ENCODE data around the gene UMAD1. TPM values are rescaled to one million over a fixed set of nuclear protein-coding genes. Genes with fewer than 3 reads are reported as not detected.

The UMAD1 gene
- polyA plus RNA-seq, 1 of the 3 experiments (the other 2 are of a cell fraction) = 13.9 TPM

DNA sequence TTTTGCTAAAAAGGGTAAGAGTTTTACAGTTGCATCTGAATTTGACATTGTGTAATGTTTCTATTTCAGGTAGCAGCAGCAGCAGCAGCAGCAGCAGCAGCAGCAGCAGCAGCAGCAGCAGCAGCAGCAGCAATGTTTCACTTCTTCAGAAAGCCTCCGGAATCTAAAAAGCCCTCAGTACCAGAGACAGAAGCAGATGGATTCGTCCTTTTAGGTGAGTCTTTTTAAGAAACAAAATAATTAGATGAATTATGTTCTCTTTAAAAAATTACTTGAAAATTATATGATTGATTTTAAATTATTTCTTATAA lies 32.6 kb downstream of the UMAD1 start:
- H3K27ac ChIP-seq (ENCODE audit: low read depth in 2 of 2, low read length in 1 of 2) = no peak overlapping the region
- no peaks in the 10 kb centered on the region for H3K27me3 ChIP-seq (ENCODE audit: insufficient read depth)
- peaks cover 12 to 32% of the 10 kb centered on the region in 2 experiments for H3K36me3 ChIP-seq (replicated peaks in 1 of 2; ENCODE audit: control insufficient read depth in 1 of 2, insufficient read depth in 2 of 2, low read length in 1 of 2)
- H2AFZ ChIP-seq (ENCODE audit: low read depth) = no peak overlapping the region
- H4K20me1 ChIP-seq (ENCODE audit: insufficient read depth) = no peaks in the 10 kb centered on the region
- no peaks in the 10 kb centered on the region for H3K9me3 ChIP-seq
- POLR2A ChIA-PET = no interaction called here
- H3K9ac ChIP-seq = no peak overlapping the region
- H3F3A ChIP-seq (replicated peaks; ENCODE audit: insufficient read depth) = peaks cover 5% of the 10 kb centered on the region
- H3K9me2 ChIP-seq = no peaks in the 10 kb centered on the region
- H3K4me3 ChIP-seq (ENCODE audit: low read depth in 2 of 2, low read length in 1 of 2) = no peak overlapping the region
- DNase-seq = no peak
- no peaks in the 10 kb centered on the region for H3K79me2 ChIP-seq (ENCODE audit: insufficient read depth)
- TF ChIP-seq, protein P1, sequence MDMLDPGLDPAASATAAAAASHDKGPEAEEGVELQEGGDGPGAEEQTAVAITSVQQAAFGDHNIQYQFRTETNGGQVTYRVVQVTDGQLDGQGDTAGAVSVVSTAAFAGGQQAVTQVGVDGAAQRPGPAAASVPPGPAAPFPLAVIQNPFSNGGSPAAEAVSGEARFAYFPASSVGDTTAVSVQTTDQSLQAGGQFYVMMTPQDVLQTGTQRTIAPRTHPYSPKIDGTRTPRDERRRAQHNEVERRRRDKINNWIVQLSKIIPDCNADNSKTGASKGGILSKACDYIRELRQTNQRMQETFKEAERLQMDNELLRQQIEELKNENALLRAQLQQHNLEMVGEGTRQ (IDR thresholded peaks at IDR 0.05; ENCODE audit: borderline replicate concordance, low read depth, low read length) = no peak
- TF ChIP-seq, protein P2, sequence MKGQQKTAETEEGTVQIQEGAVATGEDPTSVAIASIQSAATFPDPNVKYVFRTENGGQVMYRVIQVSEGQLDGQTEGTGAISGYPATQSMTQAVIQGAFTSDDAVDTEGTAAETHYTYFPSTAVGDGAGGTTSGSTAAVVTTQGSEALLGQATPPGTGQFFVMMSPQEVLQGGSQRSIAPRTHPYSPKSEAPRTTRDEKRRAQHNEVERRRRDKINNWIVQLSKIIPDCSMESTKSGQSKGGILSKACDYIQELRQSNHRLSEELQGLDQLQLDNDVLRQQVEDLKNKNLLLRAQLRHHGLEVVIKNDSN (IDR thresholded peaks at IDR 0.05; ENCODE audit: borderline replicate concordance, low read depth) = no peak
- TF ChIP-seq EZH2phosphoT487 (IDR thresholded peaks at IDR 0.05; ENCODE audit: borderline replicate concordance, low read depth) = no peak
- no peak for TF ChIP-seq RXRA (IDR thresholded peaks at IDR 0.05; ENCODE audit: borderline replicate concordance, low read depth)
- no peak for TF ChIP-seq CHD2 (IDR thresholded peaks at IDR 0.05; ENCODE audit: low read length, partially characterized antibody)
- no peak for TF ChIP-seq JUND (IDR thresholded peaks at IDR 0.05)
- no peak for TF ChIP-seq RCOR1 (IDR thresholded peaks at IDR 0.05; ENCODE audit: low read length)
- TF ChIP-seq, protein P3, sequence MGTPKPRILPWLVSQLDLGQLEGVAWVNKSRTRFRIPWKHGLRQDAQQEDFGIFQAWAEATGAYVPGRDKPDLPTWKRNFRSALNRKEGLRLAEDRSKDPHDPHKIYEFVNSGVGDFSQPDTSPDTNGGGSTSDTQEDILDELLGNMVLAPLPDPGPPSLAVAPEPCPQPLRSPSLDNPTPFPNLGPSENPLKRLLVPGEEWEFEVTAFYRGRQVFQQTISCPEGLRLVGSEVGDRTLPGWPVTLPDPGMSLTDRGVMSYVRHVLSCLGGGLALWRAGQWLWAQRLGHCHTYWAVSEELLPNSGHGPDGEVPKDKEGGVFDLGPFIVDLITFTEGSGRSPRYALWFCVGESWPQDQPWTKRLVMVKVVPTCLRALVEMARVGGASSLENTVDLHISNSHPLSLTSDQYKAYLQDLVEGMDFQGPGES (IDR thresholded peaks at IDR 0.05; ENCODE audit: low read depth, low read length) = no peak
- TF ChIP-seq, protein P4, sequence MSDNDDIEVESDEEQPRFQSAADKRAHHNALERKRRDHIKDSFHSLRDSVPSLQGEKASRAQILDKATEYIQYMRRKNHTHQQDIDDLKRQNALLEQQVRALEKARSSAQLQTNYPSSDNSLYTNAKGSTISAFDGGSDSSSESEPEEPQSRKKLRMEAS (IDR thresholded peaks at IDR 0.05; ENCODE audit: low read depth) = no peak
- TF ChIP-seq REST (IDR thresholded peaks at IDR 0.05; ENCODE audit: low read depth, low read length) = no peak
- TF ChIP-seq CTCF (IDR thresholded peaks at IDR 0.05) = no peak
- no peak for TF ChIP-seq TCF12 (IDR thresholded peaks at IDR 0.05)
- no peak for TF ChIP-seq SMC3 (IDR thresholded peaks at IDR 0.05; ENCODE audit: low read depth, low read length)
- TF ChIP-seq GATA2 (CRISPR knock-in tag; IDR thresholded peaks at IDR 0.05) = no peak
- TF ChIP-seq, protein P5, sequence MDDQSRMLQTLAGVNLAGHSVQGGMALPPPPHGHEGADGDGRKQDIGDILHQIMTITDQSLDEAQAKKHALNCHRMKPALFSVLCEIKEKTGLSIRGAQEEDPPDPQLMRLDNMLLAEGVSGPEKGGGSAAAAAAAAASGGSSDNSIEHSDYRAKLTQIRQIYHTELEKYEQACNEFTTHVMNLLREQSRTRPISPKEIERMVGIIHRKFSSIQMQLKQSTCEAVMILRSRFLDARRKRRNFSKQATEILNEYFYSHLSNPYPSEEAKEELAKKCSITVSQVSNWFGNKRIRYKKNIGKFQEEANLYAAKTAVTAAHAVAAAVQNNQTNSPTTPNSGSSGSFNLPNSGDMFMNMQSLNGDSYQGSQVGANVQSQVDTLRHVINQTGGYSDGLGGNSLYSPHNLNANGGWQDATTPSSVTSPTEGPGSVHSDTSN (IDR thresholded peaks at IDR 0.05) = no peak
- TF ChIP-seq ELF1 (IDR thresholded peaks at IDR 0.05) = no peak
- no peak for TF ChIP-seq MEF2A (IDR thresholded peaks at IDR 0.05; ENCODE audit: borderline replicate concordance, low read depth)
- no peak for TF ChIP-seq TAF1 (IDR thresholded peaks at IDR 0.05; ENCODE audit: borderline replicate concordance, low read depth, low read length)
- peaks cover 0 to 4% of the 10 kb centered on the region in 2 experiments; a peak in 1 of 4 replicates for H3K4me1 ChIP-seq (ENCODE audit: control insufficient read depth in 1 of 2, insufficient read depth in 2 of 2, low read depth in 1 of 2, low read length in 1 of 2)
- no peak overlapping the region for H3K4me2 ChIP-seq
- 90% methylated on average over 2 of the region's 2 CpGs for WGBS (ENCODE audit: low lambda C conversion rate)
- CTCF ChIA-PET = no interaction called here
